HG03108 (cell line): ENCODE measurements around the gene IQCK.
"Not testable (repeated sequence)": the region's sequence is repeated elsewhere in the genome, so short reads cannot be mapped to it uniquely, and the experiment has no call there.

Experiments used
- ATAC-seq: cut with Tn5 transposase; IDR thresholded peaks from one replicate; pipeline ENCODE4 v1.9.1; 2021; ENCODE audit warnings: moderate library complexity; ENCODE audit not compliant: unreplicated experiment

IQCK gene

DNA sequence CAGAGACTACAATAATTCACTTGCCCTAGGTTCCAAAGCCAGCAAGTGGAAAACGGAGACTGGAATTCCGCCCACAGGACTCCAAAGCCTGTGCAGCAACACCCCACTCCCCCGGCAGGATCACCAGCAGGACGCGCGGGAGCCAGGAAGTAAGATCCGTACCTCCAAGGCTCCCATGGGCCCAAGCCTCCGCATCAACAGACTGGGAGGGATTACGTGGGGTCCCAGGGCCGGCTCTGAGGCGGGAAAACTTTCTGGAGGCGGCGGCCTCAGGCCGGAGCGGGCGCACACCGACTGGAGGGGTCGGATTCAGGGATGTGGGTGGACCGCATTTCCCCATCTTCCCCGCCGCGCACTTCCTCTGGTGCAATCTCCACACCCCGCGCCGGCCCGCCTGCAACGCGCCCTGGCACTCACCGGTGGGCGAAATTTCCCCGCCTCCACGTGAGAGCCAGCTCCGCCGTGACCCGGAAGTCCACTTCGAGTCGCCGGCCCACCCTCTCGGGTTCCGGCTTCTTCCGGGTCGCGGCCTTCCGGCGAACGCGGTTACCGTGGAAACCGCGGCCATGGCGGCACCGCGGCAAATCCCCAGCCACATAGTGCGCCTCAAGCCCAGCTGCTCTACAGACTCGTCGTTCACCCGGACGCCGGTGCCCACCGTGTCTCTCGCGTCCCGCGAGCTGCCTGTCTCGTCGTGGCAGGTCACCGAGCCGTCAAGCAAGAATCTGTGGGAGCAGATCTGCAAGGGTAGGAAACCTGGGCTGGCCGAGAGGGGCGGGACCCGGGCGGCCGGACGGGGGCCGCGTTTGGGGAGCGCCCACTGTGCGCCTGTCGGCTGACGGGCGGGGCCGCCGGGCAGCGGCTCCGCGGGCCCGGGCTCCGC lies at the start of gene IQCK, which contains the start of gene KNOP1:
IQCK (plus strand) TSS at position 531 of the 883 bp plus-strand sequence; CDS start at position 567, 36 bp downstream.
KNOP1 (minus strand) TSS at position 487 of the 883 bp plus-strand sequence. CDS start 3,192 bp downstream, outside the sequence.
- ATAC-seq, result peak; percentile 94

GRCh38 chr16:19672378-19672777 lies 45.7 kb upstream of the IQCK start:
- no peak for ATAC-seq

DNA sequence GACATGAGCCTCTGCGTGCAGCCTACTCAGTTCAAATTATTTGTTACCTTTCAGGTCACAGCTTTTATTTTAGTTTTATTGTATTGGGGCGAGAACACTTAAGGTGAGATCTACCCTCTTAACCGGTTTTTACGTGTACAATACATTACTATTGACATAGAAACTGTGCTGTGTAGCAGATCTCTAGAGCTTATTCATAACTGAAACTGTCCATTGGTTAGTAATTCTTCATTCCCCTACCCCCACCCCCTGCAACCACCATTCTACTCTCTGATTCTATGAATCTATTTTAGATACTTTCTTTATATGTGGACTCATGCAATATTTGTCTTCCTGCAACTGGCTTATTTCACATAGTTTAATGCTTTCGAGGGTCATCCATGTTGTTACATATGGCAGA lies 43.6 kb upstream of the IQCK start:
- no peak for ATAC-seq

DNA sequence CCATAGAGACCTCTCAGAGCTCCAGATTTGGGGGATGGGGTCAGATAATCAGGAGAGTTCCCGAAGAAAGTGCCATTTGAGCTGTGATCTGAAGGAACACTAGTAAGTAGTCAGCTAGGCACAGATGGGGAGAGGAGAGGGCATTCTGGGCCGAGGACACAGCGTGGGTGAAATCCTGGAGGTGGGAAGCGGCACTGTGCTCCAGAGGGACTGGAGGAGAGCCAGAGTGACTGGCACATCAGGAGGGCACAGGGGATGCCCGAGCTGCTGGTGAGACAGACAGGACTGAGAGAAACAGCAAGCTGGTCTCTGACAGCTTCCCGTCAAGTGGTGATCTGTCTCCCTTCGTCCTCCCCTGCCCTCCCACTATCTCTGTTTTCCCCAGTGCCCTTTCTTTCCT lies 40.7 kb upstream of the IQCK start:
- ATAC-seq, result no peak

DNA sequence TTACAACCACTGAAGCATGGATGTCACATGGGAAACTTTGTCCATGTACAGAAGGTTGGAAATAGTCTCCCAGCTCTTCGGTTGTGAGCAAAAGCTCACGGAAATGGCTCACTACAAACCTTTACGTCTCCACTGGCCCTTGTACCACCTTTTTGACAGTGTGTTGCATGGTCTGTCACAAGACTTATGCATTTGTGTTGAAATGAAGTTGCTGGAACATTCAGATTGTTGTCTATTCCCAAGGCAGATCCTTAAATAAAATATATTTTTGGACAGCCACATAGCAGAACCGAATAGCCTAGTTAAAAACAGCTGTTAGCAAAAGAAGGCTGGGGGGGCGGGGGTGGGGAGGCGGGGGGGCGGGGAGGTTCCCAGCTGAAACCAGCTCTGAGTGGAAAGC lies 39.3 kb upstream of the IQCK start:
- ATAC-seq, result no peak

GRCh38 chr16:19679281-19679680 lies 38.8 kb upstream of the IQCK start:
- not testable (repeated sequence) for ATAC-seq

GRCh38 chr16:19680881-19681340 lies 37.2 kb upstream of the IQCK start:
- no peak for ATAC-seq

DNA sequence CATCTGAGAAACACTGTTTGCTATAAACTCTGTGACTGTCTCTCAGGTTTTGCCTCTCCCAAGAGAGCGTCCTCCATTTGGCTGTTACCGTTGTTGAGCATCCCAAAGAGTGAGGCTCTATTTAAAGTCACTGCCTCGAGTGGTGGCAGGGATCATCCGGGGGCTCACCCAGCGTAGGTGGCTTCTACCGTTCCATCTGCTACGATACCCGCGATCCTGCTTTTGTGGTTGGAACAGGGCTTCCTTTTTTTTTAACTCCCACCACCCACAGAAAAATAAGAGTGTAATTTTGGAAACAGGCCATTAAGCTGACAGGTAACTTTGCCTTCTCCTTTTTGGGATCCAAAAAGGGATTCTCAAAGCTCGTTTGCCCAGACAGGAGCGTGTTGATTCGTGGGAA lies 36.4 kb upstream of the IQCK start:
- ATAC-seq, result no peak

- ATAC-seq, result no peak
Measured at GRCh38 chr16:19683453-19684236, 34.4 kb upstream of the IQCK start.

GRCh38 chr16:19685176-19685575 lies 32.9 kb upstream of the IQCK start:
- no peak for ATAC-seq

- ATAC-seq, result no peak
Measured at GRCh38 chr16:19687279-19687678, 30.8 kb upstream of the IQCK start.

DNA sequence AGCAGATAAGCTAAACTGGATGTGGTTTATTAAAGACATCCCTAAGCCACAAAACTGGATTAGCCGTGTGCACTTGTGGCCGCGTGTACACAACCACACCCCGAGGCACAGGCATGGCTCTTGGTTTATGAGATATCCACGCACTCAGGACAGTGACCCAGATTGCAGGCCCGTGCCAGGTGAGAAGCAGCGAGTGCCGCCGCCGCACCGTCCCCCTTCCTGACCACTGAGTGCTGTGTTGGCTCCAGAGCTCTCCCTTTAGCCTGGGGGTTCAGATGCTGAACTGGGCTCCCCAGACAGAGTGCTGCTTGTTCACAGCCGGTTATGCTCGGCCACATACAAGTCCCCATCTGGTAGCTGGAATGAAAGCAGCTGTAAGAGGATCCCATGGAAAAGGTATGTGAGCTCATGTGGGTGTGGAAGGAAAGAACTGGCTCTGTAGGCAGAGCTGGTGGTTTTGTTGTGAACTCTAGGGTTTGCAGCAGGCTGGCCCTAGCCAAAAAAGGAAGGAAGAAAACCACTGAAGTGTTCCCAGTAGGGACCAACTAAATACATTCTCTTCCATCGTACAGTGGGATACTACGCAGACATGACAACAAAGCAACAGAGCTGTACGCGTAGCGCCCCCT lies 29.6 kb upstream of the IQCK start:
- ATAC-seq, result no peak

DNA sequence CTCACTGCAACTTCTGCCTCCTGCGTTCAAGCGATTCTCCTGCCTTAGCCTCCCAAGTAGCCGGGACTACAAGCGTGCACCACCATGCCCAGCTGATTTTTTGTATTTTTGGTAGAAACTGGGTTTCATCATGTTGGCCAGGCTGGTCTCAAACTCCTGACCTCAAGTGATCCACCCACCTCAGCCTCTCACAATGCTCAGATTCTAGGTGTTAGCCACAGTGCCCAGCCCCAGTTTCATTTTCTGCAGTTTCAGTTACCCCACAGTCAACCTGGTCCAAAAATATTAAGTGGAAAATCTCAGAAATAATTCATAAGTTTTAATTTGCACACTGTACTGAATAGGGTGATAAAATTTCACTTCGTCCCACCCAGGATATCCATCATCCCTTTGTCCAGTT lies 28.7 kb upstream of the IQCK start:
- ATAC-seq, result no peak

DNA sequence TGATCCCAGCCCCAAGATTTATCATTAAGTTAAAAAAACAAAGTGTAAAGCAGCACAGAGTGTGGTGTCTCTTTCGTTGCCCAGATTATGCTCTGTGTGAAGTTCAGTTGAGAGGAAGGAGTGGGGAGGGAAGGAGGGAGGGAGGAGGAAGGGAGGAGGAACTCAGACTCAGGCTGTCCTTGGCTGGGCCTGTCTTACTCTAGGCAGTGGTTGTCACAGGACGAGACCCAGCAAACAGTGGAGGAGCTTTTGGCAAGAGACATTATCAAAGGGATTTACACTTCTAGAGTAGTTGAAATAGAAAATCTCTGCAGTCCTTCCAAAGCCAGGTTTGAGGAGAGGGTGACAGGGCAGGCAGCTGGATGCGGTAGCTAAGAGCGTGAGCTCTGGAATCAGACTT lies 27.9 kb upstream of the IQCK start:
- no peak for ATAC-seq

DNA sequence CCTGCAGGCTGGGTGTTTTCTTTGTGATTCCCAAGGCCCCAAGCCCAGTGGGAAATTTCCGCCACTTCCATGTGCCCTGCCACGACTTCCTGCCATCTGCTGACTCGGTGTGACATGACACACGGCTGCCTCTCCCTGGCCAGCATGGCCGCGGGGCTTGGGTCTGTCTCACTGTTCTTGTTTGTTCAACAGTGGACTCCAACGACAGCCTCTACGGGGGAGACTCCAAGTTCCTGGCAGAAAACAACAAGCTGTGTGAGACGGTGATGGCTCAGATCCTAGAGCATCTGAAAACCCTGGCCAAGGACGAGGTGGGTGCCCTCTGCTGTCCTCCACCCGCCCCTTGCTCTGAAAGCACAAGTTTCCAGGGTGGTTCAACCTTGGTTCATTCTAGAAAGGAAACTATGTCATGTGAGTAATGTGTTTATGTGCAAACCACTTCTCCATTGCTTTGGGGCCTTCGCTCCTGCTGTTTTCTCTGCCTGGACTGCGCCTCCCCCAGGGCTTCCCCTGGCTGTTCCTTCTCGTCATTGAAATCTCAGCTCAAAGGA lies 26.8 kb upstream of the IQCK start:
- ATAC-seq, result no peak

GRCh38 chr16:19694989-19695388 lies 23.1 kb upstream of the IQCK start:
- ATAC-seq, result no peak

DNA sequence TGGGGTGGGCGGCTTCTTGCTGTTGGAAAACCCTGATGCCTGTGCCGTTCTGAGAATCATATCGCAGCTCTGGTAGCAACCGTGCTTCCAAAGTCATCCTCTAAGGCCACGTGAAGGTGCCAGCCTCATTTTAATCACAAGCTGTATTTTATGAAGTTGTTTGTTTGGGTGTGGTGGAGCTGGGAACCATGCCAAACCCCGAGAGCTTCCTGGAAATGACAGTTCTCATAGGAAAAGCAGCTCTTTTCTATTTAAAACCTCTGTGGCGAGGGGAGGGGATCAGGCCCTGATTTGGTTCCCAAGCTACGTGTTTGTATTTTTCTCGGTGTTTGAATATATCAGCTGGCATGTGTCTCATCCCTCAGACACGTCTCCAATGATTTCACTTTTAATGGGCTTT lies 21.7 kb upstream of the IQCK start:
- no peak for ATAC-seq

DNA sequence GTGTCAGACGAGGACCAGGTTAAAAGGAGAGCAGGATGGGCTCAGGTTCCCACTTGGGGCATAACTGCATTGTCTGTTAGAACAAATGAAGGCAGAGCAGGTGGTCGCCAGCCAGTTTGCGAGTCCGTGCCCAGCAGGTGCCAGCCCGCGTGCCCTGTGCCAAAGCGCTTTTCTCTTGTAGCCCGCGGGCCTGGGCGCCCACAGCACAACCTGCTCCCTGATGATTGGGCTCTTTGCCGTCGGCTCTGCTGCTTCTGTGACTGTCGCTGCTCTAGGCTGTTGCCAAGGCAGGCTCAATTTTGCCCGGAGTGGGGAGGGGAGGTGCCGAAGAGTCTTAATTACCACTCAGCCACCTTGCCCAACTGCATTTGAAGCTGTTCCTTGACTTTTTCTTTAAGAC lies 21.1 kb upstream of the IQCK start:
- ATAC-seq, result no peak

DNA sequence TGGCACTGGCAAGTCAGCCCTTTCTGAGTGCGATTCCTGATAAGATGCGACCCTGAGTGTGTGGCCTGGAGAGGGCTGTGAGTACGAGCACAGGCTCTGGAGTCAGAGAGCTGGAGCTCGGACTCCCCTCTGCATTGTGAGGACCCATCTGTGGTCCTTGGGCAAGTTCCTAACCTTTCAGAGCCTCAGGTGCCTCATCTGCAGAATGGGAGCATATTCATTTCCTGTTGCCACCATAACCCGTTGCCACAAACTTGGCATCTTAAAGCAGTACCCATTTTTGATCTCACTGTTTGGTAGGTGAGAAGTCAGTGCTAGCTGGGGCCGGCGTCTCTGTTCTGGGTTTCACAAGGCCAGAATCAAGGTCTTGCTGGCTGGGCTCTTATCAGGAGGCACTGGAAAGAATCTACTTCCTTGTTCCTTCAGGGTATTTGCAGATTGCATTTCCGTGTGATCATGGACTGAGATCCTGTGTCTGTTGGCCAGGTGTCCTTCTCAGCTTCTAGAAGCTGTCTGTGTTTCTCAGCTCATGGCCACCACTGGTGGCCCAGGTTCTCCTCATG lies 20.2 kb upstream of the IQCK start:
- ATAC-seq, result no peak
